Measurements from ENCODE around the gene BMP6.

GRCh38 chr6:7812623-7813022 is 86.7 kb downstream of the BMP6 start:
- TF ChIP-seq CTCF (IDR thresholded peaks at IDR 0.05) (no peak), POLR2AphosphoS5 (IDR thresholded peaks at IDR 0.05; ENCODE audit: insufficient read depth in 1 of 2, low read depth in 1 of 2) (no peak), POLR2A (IDR thresholded peaks at IDR 0.05) (no peak)

All from vagina (tissue), 2 donors.